ENCODE measurements around the gene MAP4K4.
"Not testable (repeated sequence)": the region's sequence is repeated elsewhere in the genome, so short reads cannot be mapped to it uniquely, and the experiment has no call there.

MAP4K4 gene

DNA sequence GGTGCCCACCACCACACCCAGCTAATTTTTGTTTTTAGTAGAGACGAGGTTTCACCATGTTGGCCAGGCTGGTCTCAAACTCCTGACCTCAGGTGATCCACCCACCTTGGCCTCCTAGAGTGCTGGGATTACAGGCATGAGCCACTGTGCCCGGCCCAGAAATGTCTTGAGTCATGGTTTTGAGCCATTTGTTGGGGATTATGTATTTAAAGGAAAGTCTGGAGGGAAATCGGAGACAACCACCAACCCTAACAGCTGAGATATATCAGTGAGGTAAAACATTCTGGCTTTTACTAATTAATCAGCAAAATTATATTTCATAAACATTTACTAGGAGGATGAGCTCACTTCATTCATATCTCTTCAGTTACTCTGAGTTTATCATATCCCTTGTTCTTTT, 72.2 kb downstream of the MAP4K4 start:
- DNase-seq = not testable (repeated sequence)

DNA sequence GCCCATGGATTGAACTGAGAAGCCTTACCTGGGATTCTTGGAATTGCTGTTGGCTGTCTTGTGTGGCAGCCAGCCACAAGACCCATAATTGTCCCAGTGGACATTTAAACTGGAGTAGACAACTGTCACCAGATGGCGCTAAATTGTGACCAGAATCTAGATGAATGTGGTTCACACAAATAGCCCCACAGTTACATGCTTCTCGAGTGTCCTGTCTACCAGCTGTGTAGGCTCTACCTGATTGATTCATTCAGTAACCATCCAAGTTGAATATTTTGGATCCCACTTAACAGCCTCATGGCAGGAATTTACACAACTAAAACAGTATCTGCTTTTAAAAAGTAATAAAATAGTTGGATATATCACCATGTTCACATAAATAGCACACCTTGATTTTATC, 73.2 kb downstream of the MAP4K4 start:
- DNase-seq = no peak

- no peak for DNase-seq
Measured at GRCh38 chr2:101771227-101771902, 73.9 kb downstream of the MAP4K4 start.

DNA sequence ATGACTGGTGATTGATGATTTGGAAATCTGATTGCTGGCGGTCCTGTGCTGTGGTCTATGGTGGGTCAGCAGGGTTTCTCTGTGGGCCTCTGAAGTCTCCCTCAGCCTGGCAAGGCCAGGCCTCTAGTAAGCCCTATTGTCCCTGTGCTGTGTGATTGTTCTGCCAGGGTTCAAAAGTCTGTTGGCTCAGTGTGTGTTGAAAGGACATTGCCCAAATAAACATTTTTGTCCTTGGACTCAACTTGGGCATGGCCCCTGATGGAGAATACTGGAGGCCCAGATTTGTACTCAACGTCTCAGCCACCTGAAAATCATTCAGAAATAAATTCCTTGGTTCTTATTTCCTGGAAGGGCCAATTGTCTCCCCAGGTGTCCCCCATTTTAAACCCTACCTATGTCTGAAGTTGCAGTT, 74.4 kb downstream of the MAP4K4 start:
- no peak for DNase-seq

- DNase-seq = no peak
Measured at GRCh38 chr2:101773137-101773536, 75.6 kb downstream of the MAP4K4 start.

GRCh38 chr2:101773961-101774360, 76.5 kb downstream of the MAP4K4 start:
- not testable (repeated sequence) for DNase-seq

DNA sequence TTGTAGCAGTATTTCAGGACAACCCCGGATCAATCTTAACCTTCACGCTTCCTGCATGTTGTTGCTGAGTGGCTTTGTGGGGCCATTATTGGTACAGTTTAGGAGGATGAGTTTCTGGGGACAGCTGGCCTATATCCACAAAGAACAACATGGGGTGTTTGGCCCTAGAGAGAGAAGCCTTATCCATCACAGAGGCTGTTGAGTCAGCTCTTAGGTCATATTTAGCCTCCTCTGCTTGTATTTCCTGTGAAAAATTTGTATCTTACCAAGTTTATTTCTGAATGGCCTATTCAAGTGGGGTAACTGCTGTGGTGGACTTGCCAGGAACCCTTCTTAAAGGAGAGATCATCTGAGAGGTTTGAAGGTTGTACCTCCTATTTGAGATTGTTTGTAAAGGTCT, 77.6 kb downstream of the MAP4K4 start:
- no peak for DNase-seq

- no peak for DNase-seq
Measured at GRCh38 chr2:101775636-101776035, 78.1 kb downstream of the MAP4K4 start.

GRCh38 chr2:101776172-101777043, 78.9 kb downstream of the MAP4K4 start:
- no peak for DNase-seq

GRCh38 chr2:101777337-101777736, 79.8 kb downstream of the MAP4K4 start:
- no peak for DNase-seq

GRCh38 chr2:101778102-101778501, 80.6 kb downstream of the MAP4K4 start:
- DNase-seq = no peak

- DNase-seq = no peak
Measured at GRCh38 chr2:101779190-101779589, 81.7 kb downstream of the MAP4K4 start.

DNA sequence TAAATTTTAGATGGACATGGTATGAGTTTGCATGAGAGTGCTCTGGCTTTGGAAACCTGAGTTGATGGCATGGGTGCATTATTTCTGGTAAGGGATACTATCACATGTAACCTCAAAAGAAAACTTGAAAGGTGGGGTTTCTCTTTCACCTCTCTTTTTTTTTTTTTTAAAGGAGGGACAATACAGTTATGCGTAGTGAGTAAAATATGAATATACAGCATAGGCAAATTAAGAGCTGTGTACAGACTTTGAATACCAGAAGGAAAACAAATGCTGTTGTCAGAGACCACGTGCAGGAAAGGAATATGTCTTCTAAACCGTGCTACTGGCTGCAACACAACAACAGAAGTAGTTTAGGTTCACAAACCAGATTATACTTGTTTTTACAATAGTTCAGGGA, 82.1 kb downstream of the MAP4K4 start:
- DNase-seq = no peak

DNA sequence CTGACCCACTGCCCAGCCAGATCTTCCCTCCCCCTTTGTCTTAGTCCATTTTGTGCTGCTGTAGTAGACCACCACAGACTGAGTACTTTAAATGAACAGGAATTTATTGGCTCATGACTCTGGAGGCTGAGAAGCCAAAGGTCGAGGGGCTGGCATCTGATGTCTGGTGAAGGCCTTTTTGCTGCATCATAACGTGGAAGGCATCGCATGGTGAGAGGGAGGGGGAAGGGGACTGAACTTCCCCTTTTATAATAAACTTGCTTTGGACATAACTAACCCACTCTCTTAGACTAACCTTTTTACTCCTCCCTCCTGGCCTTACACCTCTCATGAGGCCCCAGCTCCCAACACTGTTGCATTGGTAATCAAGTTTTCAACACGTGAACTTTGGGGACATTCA, 83.8 kb downstream of the MAP4K4 start:
- DNase-seq = no peak

DNA sequence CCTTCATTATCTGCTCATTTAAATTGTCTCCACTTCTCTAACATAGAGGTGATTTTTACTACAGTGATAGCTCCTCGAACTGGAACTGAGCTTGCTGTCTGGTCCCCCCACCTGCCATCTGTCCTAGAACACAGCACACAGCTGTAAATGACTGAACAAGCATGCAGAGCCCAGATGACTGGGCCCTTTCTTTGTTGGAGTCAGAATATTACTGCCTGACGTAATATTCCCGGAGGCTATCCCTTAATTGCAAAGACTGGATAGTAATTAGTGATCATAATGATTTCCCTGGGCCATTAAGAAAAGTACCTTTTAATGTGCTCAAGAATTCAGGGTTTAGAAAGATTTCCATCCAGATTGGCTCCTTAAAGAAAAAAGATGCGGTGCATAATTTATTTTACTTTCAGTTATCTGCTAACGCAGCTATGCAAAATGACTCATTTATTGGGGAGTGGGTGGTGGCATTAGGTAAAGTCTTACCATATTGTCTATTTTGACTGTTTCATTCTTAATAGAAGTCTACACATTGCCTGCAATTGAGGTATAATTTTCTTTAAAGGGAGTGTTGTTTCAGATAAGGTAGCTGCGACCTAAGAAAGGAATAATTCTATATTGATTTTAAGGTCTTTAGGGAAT, 84.4 kb downstream of the MAP4K4 start:
- peak; percentile 33 for DNase-seq

DNA sequence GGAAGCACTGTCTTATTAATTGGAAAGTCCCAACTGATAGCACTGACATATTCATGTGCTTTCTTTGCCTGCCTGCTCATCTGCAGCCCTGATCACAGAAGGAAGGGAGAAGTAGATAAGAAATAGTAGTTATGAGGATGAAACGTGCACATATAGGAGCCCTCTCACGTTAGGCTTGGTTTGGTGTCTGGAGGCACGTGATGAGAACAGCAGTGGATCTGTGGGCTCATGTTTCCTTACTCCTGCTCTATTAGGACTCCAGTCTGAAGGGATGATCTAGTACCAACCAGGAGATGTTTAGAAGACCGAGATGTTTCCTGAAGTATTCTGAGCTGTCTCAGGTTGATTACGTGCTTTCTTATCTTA, 84.9 kb downstream of the MAP4K4 start:
- no peak for DNase-seq

DNA sequence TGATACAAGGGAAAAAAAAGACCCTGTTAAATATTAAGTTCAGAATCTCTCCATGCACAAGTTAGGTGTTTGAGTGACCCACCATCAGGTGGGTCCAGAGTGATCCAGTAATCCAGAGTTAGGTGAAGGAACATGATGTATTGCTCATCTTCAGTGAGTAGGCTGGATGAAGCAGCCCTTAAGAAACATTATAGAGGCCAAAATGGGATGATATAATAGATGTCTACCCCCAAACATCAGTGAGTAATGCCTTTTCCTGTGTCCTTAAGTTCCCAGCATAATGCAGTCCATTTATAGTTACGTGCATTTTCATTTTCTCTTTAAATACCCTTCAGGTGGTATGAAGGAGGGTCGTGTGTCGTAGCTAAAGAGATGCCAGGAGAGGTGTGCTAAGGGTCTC, 89.6 kb downstream of the MAP4K4 start:
- DNase-seq = no peak

- DNase-seq = no peak
Measured at GRCh38 chr2:101788565-101788964, 91.1 kb downstream of the MAP4K4 start.

DNA sequence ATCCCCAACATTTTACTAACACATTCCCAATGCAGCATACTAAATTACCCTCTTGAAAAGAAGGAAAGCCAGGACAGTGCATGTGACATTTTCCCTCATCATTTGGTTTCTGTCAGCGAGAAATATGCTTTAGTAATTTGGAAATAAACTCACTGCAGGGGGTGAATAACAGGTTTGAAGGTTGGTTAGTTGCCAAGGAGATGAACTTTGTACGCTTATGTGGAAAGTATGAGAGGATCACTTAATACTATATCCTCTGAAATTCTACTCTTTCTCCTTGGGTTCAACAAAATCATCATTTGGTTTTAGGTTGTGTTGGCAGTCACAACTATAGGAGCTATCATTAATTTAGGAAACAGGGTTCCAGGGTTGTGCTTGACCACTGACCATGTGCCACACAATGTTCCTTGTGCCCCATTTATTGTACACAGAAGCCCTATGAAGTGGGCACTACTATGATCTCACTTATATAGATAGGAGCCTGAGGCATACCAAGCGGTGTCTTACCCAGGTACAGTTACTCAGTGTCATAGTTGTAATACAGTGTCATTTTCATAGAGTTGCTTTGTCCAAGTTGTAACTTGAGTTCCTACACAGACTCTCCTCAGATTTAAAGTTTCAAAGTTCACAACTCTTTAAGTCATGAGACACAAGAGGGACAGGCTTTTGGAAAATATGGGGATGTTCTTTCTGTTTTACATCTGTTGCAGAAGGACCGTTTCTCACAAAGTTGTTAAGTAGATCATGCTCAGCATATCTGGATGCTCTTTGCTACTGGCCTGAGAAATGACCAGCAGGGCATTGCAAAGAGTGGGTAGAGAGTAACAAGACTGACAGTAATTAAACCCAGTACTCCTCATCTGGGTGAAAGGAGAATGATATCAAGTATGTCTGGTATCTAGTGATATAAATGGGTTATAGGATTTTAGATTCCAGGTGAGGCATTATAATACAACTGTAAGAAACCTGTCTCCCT, 91.8 kb downstream of the MAP4K4 start:
- no peak for DNase-seq

- DNase-seq = no peak
Measured at GRCh38 chr2:101790416-101790815, 92.9 kb downstream of the MAP4K4 start.

- DNase-seq = no peak
Measured at GRCh38 chr2:101790857-101791256, 93.3 kb downstream of the MAP4K4 start.

- DNase-seq = no peak
Measured at GRCh38 chr2:101792208-101792607, 94.7 kb downstream of the MAP4K4 start.
